SH-SY5Y (cell line): ENCODE data around the gene KRTAP10-5.

Source experiments
- GATA2 ChIP-seq: IDR thresholded peaks from 2 replicates; pipeline ENCODE4 v1.6.1; 2011; ENCODE audit warnings: mild to moderate bottlenecking, low read depth, low read length
- GATA3 ChIP-seq: IDR thresholded peaks from 2 replicates; pipeline ENCODE4 v1.6.1; 2011; ENCODE audit warnings: low read depth, mild to moderate bottlenecking, low read length, moderate library complexity

DNA sequence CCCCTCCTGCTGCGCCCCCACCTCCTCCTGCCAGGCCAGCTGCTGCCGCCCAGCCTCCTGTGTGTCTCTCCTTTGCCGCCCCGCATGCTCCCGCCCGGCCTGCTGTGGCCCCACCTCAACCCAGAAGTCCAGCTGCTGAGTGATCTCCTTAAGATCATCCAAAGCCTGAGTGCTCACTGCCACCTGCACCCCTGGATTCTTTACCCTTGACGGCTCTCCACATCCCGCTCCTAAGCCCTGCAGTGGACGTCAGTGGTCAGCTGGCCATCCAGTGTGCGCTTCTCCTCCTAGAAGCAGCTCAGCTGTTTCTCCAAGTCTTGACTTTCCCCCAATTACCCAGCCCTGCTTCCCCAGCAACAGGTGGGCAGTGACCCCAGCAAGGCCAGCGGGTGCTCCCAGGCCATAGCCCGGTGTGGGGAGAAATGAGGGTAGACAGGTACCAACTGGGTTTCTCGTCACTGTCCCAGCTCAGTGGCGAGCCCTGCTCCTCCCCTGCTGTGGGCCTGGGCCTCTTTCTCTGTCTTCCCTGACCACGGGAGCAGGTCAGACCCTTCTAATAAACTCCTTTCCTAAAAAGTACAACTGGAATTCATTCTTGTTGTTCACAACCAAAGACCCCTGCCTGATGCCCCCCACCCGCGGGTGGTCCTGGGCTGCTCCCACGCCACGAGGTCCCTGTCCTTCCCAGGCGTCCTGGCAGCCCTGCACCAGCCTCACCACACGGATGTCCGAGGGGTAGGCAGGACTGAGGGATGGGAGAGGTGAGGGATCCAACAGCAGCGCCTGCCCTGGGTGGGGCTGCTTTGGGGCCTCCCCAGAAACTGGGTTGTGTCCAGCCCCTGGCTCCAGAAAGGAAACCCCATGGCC, 21.4 kb upstream of the KRTAP10-5 start:
- TF ChIP-seq GATA3 (no peak), GATA2 (no peak)
